GM13976 (cell line): Measurements from ENCODE around the gene CBX4.

Experiments used
- DNase-seq: peaks from one replicate; pipeline ENCODE4 v3.0.0; 2012; ENCODE audit warnings: low spot score
- CTCF ChIP-seq: IDR thresholded peaks from 2 replicates; pipeline ENCODE4 v1.5.1; 2012; ENCODE audit warnings: borderline replicate concordance, mild to moderate bottlenecking; ENCODE audit not compliant: insufficient read depth; ENCODE audit errors: extremely low read depth, missing control alignments, control extremely low read depth
- in situ Hi-C: fragments of 300-500 bp; cut with MboI; formaldehyde crosslinking; loops from one replicate; pipeline ENCODE4 v1.12.0; 2022; ENCODE audit warnings: low sequenced_read_pairs, mixed read lengths, inconsistent platforms; ENCODE audit not compliant: unreplicated experiment

The CBX4 gene

GRCh38 chr17:79842136-79842655 is 3.0 kb upstream of the CBX4 start:
- no peak for DNase-seq
- no peak for TF ChIP-seq CTCF
- in situ Hi-C loops: loop anchor here (5.0 kb wide), 1 partner anchor 35 kb away; no protein-coding TSS in a partner anchor

- no peak for DNase-seq
- in situ Hi-C loops: loop anchor here (5.0 kb wide), 1 partner anchor 34 kb away; no protein-coding TSS in a partner anchor
Observed at GRCh38 chr17:79841369-79842135, 2.3 kb upstream of the CBX4 start.

GRCh38 chr17:79840989-79841286 is 1.7 kb upstream of the CBX4 start:
- DNase-seq: no peak
- in situ Hi-C loops: loop anchor here (5.0 kb wide), 1 partner anchor 34 kb away; no protein-coding TSS in a partner anchor
- no peak for TF ChIP-seq CTCF

More at GRCh38 chr17:79841369-79842135, 2.3 kb upstream of the CBX4 start:
- TF ChIP-seq CTCF: no peak

- in situ Hi-C loops: loop anchor here (5.0 kb wide), 1 partner anchor 33 kb away; no protein-coding TSS in a partner anchor
- TF ChIP-seq CTCF: no peak
- no peak for DNase-seq
Observed at GRCh38 chr17:79840269-79840988, 1.2 kb upstream of the CBX4 start.

- in situ Hi-C loops: no loop called here
- DNase-seq: peak; percentile 66
- no peak for TF ChIP-seq CTCF
Observed at GRCh38 chr17:79838522-79839274, 542 bp downstream of the CBX4 start.

- DNase-seq: no peak
- TF ChIP-seq CTCF: no peak
- in situ Hi-C loops: no loop called here
Observed at GRCh38 chr17:79837888-79838521, 1.2 kb downstream of the CBX4 start.
